ENCODE data around the gene ZNF419. TPM values are rescaled to one million over a fixed set of nuclear protein-coding genes. Genes with fewer than 3 reads are reported as not detected.
A peak's percentile ranks its signal among the peaks of the same experiment; 100 is the strongest.
"Not testable (repeated sequence)": the region's sequence is repeated elsewhere in the genome, so short reads cannot be mapped to it uniquely, and the experiment has no call there.

ZNF419 gene
- total RNA-seq, 2 donors from 2014 or later = 10.2 to 11.1 TPM

GRCh38 chr19:57499680-57500395 is 12.3 kb downstream of the ZNF419 start, which contains the start of gene ZNF773:
ZNF773 (plus strand) TSS chr19:57499938; CDS start chr19:57500081, 143 bp downstream.
- Mint-ChIP-seq H3K4me1 (ENCODE audit: low read depth) (peaks cover 33% of the 10 kb centered on the region), H3K27ac (peak within 1 kb of the TSS; percentile 91), H3K36me3 (ENCODE audit: insufficient read depth in 2 of 2) (peaks cover 44 to 57% of the 10 kb centered on the region in 2 donors), H3K9me3 (peaks cover 22 to 30% of the 10 kb centered on the region in 2 donors), H3K4me3 (peak within 1 kb of the TSS; percentile 48 to 90)
- ATAC-seq (replicated peaks in 1 of 2) (peak; percentile 98 to 99), DNase-seq (peak; percentile 96 to 97)
- H3K27me3 Mint-ChIP-seq (ENCODE audit: low read depth) = not testable (repeated sequence)

DNA sequence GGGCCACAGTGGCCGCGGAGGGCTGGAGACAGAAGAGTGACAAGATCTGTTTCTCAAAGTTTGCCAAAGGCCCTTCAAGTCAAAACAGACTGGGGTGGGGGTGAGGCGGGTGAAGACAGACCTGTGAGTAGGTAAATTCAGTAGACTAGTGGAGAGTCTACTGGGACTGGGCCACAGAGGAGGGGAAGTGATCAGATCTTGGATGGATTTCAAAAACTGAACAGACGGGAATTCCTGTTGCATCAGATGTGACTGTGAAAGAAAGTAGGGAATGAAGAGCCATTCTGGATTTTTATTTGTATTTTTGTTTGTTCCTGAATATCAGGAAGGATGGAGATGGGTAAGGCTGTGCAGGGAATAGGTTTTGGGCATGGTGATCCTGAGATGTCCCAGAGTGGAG is 12.8 kb downstream of the ZNF419 start:
- H3K27ac Mint-ChIP-seq = peak overlapping the region; percentile 91
- ATAC-seq (replicated peaks in 1 of 2); H3K27me3 Mint-ChIP-seq (ENCODE audit: low read depth); DNase-seq: not testable (repeated sequence)
- peaks cover 22 to 30% of the 10 kb centered on the region in 2 donors for H3K9me3 Mint-ChIP-seq
- H3K4me1 Mint-ChIP-seq (ENCODE audit: low read depth) = peaks cover 33% of the 10 kb centered on the region
- H3K36me3 Mint-ChIP-seq (ENCODE audit: insufficient read depth in 2 of 2) = peaks cover 48 to 59% of the 10 kb centered on the region in 2 donors
- peak overlapping the region; percentile 48 to 90 for H3K4me3 Mint-ChIP-seq

- no peak for ATAC-seq (replicated peaks in 1 of 2)
- H3K36me3 Mint-ChIP-seq (ENCODE audit: insufficient read depth in 2 of 2) = peaks cover 57 to 81% of the 10 kb centered on the region in 2 donors
- no peak overlapping the region for H3K27ac Mint-ChIP-seq
- DNase-seq = no peak
- peaks cover 13% of the 10 kb centered on the region for H3K4me1 Mint-ChIP-seq (ENCODE audit: low read depth)
- peaks cover 17 to 34% of the 10 kb centered on the region in 2 donors for H3K9me3 Mint-ChIP-seq
- no peaks in the 10 kb centered on the region for H3K27me3 Mint-ChIP-seq (ENCODE audit: low read depth)
- H3K4me3 Mint-ChIP-seq = no peak overlapping the region
Measured at GRCh38 chr19:57506163-57506562, 18.6 kb downstream of the ZNF419 start.

GRCh38 chr19:57511484-57511883 is 23.9 kb downstream of the ZNF419 start:
- Mint-ChIP-seq H3K4me1 (ENCODE audit: low read depth) (no peaks in the 10 kb centered on the region), H3K27me3 (ENCODE audit: low read depth) (no peaks in the 10 kb centered on the region), H3K4me3 (no peak overlapping the region), H3K9me3 (peaks cover 14 to 34% of the 10 kb centered on the region in 2 donors), H3K27ac (no peak overlapping the region), H3K36me3 (ENCODE audit: insufficient read depth in 2 of 2) (peaks cover 43 to 70% of the 10 kb centered on the region in 2 donors)
- no peak for ATAC-seq (replicated peaks in 1 of 2)
- DNase-seq = no peak

DNA sequence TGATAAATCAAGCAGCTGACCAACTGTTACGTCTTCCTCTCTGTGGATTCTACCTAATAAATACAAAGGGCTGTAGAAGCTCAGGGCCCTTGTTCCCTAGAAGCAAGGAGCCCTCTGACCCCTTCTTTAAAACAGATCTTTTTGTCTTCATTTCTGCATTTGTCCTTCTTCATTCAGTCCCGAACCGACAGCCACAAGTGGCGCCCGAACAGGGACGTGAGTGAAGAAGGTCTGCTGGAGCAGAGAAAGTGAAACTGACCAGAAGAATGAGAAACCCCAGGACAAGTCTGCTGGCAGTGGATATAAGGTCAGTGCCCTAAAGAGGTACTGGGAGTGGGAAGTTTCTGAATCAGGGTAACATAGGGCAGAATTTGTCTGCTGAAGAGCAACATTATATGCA is 25.3 kb downstream of the ZNF419 start:
- peaks cover 17 to 32% of the 10 kb centered on the region in 2 donors for H3K9me3 Mint-ChIP-seq
- H3K27me3 Mint-ChIP-seq (ENCODE audit: low read depth) = no peaks in the 10 kb centered on the region
- H3K4me1 Mint-ChIP-seq (ENCODE audit: low read depth) = no peaks in the 10 kb centered on the region
- no peak overlapping the region for H3K4me3 Mint-ChIP-seq
- no peak overlapping the region for H3K27ac Mint-ChIP-seq
- peak in 1 of 2 donors; percentile 6 for DNase-seq
- ATAC-seq (replicated peaks in 1 of 2) = no peak
- peaks cover 39 to 64% of the 10 kb centered on the region in 2 donors for H3K36me3 Mint-ChIP-seq (ENCODE audit: insufficient read depth in 2 of 2)

DNA sequence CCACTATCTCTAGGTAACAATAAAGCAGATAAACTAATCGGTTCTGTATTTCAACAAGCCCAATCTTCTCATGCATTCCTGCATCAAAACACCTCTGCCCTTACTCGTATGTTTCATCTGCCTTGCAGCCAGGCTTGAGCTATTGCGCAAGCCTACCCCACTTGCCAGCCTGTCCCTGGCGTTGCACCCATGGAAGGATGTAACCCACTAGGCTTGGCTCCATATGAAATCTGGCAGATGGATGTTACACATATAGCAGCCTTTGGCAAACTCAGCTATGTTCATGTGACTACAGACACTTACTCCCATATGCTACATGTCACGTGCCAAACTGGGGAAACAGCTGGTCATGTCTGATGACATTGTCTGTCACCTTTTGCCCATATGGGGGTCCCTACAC is 27.7 kb downstream of the ZNF419 start:
- DNase-seq = no peak
- Mint-ChIP-seq H3K4me1 (ENCODE audit: low read depth) (no peaks in the 10 kb centered on the region), H3K4me3 (no peak overlapping the region), H3K36me3 (ENCODE audit: insufficient read depth in 2 of 2) (peaks cover 35 to 46% of the 10 kb centered on the region in 2 donors), H3K27ac (no peak overlapping the region), H3K9me3 (peaks cover 21 to 32% of the 10 kb centered on the region in 2 donors), H3K27me3 (ENCODE audit: low read depth) (no peaks in the 10 kb centered on the region)
- ATAC-seq (replicated peaks in 1 of 2) = no peak

- not testable (repeated sequence) for H3K27ac Mint-ChIP-seq; H3K4me3 Mint-ChIP-seq; DNase-seq; H3K27me3 Mint-ChIP-seq (ENCODE audit: low read depth); ATAC-seq (replicated peaks in 1 of 2); H3K4me1 Mint-ChIP-seq (ENCODE audit: low read depth)
- H3K36me3 Mint-ChIP-seq (ENCODE audit: insufficient read depth in 2 of 2) = peaks cover 29 to 45% of the 10 kb centered on the region in 2 donors
- H3K9me3 Mint-ChIP-seq = peaks cover 16 to 29% of the 10 kb centered on the region in 2 donors
Measured at GRCh38 chr19:57518021-57518420, 30.5 kb downstream of the ZNF419 start.

GRCh38 chr19:57527136-57527881 is 39.8 kb downstream of the ZNF419 start, which contains the start of gene ZNF549:
ZNF549 (plus strand) TSS chr19:57527356; CDS start chr19:57527574, 218 bp downstream.
- Mint-ChIP-seq H3K9me3 (peaks cover 15 to 16% of the 10 kb centered on the region in 2 donors), H3K4me1 (ENCODE audit: low read depth) (peaks cover 24% of the 10 kb centered on the region), H3K27me3 (ENCODE audit: low read depth) (no peaks in the 10 kb centered on the region), H3K36me3 (ENCODE audit: insufficient read depth in 2 of 2) (peaks cover 26 to 52% of the 10 kb centered on the region in 2 donors), H3K4me3 (peak within 1 kb of the TSS; percentile 98 to 99), H3K27ac (peak within 1 kb of the TSS; percentile 16)
- ATAC-seq (replicated peaks in 1 of 2) (peak; percentile 100), DNase-seq (peak; percentile 91)

DNA sequence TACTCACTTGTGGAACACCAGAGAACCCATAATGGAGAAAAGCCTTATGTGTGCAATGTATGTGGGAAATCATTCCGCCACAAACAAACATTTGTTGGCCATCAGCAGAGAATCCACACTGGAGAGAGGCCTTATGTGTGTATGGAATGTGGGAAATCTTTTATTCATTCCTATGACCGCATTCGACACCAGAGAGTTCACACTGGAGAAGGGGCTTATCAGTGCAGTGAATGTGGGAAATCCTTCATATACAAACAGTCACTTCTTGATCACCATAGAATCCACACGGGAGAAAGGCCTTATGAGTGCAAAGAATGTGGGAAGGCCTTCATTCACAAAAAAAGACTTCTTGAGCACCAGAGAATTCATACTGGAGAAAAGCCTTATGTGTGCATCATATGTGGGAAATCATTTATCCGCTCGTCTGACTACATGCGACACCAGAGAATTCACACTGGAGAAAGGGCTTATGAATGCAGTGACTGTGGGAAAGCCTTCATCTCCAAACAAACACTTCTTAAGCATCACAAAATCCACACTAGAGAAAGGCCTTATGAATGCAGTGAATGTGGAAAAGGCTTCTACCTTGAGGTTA is 50.5 kb downstream of the ZNF419 start:
- Mint-ChIP-seq H3K27me3 (ENCODE audit: low read depth) (no peaks in the 10 kb centered on the region), H3K4me1 (ENCODE audit: low read depth) (no peaks in the 10 kb centered on the region), H3K4me3 (no peak overlapping the region), H3K27ac (no peak overlapping the region), H3K9me3 (peaks cover 30 to 64% of the 10 kb centered on the region in 2 donors), H3K36me3 (ENCODE audit: insufficient read depth in 2 of 2) (peaks cover 80 to 93% of the 10 kb centered on the region in 2 donors)
- no peak for ATAC-seq (replicated peaks in 1 of 2)
- no peak for DNase-seq

Other genes with a start within 250 kb of the ZNF419 start
- 10 to 100 TPM; 14.4 to 16.2 TPM for gene ZNF805, start 247.1 kb upstream of the ZNF419 start, total RNA-seq
- 100 to 1,000 TPM; 114 to 129 TPM for gene ZNF460, start 207.3 kb upstream of the ZNF419 start, total RNA-seq
- gene ZNF543, start 167.3 kb upstream of the ZNF419 start, total RNA-seq = 1 to 10 TPM; 8.4 to 9.0 TPM
- gene ZNF304, start 136.5 kb upstream of the ZNF419 start, total RNA-seq = 1 to 10 TPM; 8.1 to 8.3 TPM
- 1 to 10 TPM; 7.3 to 8.5 TPM for gene TRAPPC2B, start 124.2 kb upstream of the ZNF419 start, total RNA-seq
- 1 to 10 TPM; 3.9 to 4.5 TPM for gene ZNF547, start 124.2 kb upstream of the ZNF419 start, total RNA-seq
- 10 to 100 TPM; 40.4 to 62.8 TPM for gene ZNF548, start 97.9 kb upstream of the ZNF419 start, total RNA-seq
- gene ZNF17, start 76.6 kb upstream of the ZNF419 start, total RNA-seq = 10 to 100 TPM; 11.0 to 12.0 TPM
- gene ZNF749, start 52.4 kb upstream of the ZNF419 start, total RNA-seq = 10 to 100 TPM; 16.5 to 18.0 TPM
- gene VN1R1, start 30.6 kb upstream of the ZNF419 start, total RNA-seq = 1 to 10 TPM in 1 of 2 donors, under 1 TPM in 1; 0.37 to 1.1 TPM
- gene ZNF772, start 10.2 kb upstream of the ZNF419 start, total RNA-seq = 1 to 10 TPM; 6.4 to 7.7 TPM
- gene ZNF773, start 12.2 kb downstream of the ZNF419 start, total RNA-seq = 10 to 100 TPM; 11.9 to 12.7 TPM
- 1 to 10 TPM; 6.8 to 6.9 TPM for gene ZNF549, start 39.6 kb downstream of the ZNF419 start, total RNA-seq
- 10 to 100 TPM; 12.2 to 12.9 TPM for gene ZNF550, start 72.1 kb downstream of the ZNF419 start, total RNA-seq
- gene ZNF416, start 91.2 kb downstream of the ZNF419 start, total RNA-seq = 1 to 10 TPM; 3.2 to 5.5 TPM
- 1 to 10 TPM; 5.1 to 9.0 TPM for gene ZIK1, start 96.4 kb downstream of the ZNF419 start, total RNA-seq
- gene ZNF530, start 112.1 kb downstream of the ZNF419 start, total RNA-seq = 1 to 10 TPM; 5.6 to 7.9 TPM
- gene ZNF134, start 126.5 kb downstream of the ZNF419 start, total RNA-seq = 10 to 100 TPM; 12.8 to 14.0 TPM
- 10 to 100 TPM; 13.5 to 18.2 TPM for gene ZNF211, start 145.4 kb downstream of the ZNF419 start, total RNA-seq
- not detected for gene ZSCAN4, start 181.2 kb downstream of the ZNF419 start, total RNA-seq
- 10 to 100 TPM in 1 of 2 donors, 1 to 10 TPM in 1; 7.3 to 12.2 TPM for gene ZNF551, start 194.2 kb downstream of the ZNF419 start, total RNA-seq
- 1 to 10 TPM; 4.3 to 5.3 TPM for gene ZNF154, start 221.5 kb downstream of the ZNF419 start, total RNA-seq
- 10 to 100 TPM; 14.3 to 20.1 TPM for gene ZNF671, start 239.9 kb downstream of the ZNF419 start, total RNA-seq